ENCODE measurements around the gene VTI1A.
"Not testable (repeated sequence)": the region's sequence is repeated elsewhere in the genome, so short reads cannot be mapped to it uniquely, and the experiment has no call there.

VTI1A gene

DNA sequence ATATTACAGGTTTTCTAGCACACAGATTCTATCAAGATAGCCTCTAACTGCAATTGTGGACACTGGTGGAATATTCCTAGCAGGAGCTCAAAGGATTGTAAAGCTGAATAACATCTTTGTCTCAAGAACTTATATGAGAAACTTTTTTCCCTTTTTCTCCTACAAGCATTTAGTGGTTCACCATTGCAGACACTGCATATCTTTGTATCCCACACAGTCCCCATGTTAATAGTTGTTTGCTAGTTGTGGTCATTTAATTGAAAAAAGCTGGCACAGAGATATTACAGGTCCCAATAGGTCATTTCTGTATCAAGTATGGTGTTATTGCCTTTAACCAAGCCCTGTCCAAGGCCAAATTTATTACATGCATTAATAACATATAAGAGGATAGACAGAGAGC is 276.9 kb downstream of the VTI1A start:
- no peak for DNase-seq (ENCODE audit: low read depth)

GRCh38 chr10:112724404-112724991 is 277.5 kb downstream of the VTI1A start:
- no peak for DNase-seq (ENCODE audit: low read depth)

DNA sequence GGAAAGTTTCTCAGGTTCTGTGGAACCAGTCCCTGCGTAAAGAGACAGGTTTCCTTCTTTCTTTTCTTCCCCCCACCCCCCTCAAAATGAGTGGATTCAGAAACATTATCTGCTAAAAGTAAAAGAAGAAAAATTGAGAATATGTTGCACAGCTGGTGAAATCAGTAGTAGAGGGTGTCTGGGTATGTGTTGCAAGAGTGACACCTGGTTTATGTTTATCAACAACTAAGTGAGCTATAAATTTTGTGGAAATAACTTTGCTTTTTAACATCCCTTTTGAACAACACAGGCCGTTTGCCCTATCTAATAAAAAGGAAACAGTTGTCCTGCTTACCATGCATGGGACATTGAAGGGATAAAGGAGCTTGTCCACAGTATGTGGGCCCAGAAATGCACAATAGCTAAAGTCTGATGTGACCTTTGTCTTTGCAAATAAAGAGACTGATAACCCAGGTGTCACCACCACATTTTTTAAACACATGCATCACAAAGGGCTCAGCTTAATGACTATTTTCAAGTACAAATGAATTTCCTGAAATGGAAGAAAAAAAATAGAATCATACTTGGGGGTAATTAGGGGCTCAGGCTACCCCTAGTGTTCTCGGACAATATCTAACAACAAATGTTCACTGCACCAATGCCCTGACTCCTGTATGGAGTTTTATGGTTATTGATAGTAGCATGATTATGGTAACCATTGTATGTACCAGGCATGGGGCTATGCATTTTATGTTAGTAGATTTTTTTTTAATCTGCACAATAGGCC is 281.3 kb downstream of the VTI1A start:
- no peak for DNase-seq (ENCODE audit: low read depth)

- DNase-seq (ENCODE audit: low read depth): no peak
Observed at GRCh38 chr10:112728997-112729396, 282.0 kb downstream of the VTI1A start.

DNA sequence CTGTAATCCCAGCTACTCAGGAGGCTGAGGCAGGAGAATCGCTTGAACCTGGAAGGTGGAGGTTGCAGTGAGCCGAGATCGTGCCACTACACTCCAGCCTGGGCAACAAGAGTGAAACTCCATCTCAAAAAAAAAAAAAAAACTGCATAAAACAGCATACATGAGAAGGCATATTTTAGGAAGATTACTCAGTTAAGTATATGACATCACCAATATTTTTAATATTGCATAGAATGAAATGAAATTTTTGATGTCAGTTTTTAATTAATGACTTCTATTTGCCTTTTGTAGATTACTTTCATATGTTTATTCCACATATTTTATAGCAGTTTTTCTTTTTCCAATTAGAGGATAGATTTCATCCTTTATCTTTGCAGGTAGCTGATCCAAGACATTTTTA is 284.4 kb downstream of the VTI1A start:
- DNase-seq (ENCODE audit: low read depth): not testable (repeated sequence)

DNA sequence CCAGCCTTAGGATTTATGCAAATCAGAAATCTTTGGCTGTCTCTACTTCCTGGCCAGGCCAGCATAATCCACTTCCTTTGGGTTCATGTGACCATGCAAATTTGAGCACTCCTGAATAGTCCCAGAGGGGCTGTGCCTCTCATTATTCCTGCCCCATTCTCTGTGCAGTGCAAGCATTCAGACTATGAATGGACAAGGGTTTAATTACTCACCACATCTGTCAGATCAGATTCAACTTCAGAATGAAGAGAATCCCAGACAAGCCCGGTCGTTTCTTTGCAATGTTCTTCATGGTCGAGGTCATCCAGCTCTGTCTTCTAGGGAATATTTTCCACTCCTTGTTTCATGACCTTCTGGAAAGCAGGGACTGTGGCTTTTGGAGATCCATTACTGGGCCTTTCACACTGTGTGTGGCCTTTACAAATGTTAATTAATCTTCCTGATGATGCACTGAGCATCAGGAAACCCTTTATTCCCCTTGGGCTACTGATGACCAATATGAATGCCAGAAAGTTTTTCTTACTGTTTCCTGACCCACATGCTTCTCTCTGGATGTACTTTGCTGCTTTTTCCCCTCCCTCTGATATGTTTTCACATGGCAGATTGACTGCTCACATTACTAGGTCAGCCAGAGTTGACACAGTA is 285.4 kb downstream of the VTI1A start:
- DNase-seq (ENCODE audit: low read depth): no peak

- no peak for DNase-seq (ENCODE audit: low read depth)
Observed at GRCh38 chr10:112735041-112735695, 288.2 kb downstream of the VTI1A start.

DNA sequence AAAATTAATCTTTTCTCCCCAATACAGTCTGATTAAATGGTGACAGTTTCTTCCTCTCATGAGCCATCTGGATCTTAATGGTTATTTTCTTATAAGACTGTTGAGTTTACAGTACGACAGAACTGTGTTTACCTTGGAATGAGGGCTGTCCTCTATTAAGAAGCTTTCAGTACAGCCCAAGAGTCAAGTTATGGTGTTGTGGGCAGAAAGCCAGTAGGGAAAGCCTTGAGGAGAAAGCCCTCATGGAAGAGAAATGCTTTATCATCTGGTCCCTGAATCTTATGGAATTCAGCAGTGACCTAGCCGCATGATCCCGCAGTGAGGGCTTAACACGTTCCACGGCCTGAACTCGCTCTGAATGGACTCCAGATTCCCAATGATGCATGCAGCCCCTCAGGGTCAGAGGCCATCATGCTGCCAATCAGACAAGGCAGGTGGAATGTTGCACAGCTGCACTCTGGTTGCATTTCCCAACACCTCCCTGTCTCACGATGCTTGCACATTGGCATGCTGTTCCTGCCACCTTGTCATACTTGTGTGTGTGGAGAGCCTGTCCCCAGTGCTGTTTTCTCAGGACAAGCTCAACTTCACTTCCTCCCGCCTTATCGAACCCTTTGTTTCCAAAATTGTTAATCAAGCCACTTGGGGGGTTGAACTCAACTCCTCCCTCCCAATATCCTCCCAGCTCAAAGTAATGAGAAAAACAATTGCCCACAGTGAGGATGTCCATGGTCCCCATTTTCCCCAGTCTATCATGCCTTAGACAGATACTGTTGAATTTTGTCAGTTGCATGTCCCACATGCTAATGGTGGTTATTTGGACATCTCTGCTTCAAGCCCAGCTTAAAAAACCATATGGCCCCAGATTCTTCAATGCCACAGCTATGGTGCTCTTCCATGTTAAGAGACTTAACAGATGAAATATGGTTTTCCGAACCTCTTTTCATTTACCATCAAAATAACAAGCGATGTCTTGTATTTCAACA is 291.9 kb downstream of the VTI1A start:
- DNase-seq (ENCODE audit: low read depth): no peak

- DNase-seq (ENCODE audit: low read depth): no peak
Observed at GRCh38 chr10:112739592-112740353, 292.8 kb downstream of the VTI1A start.

- no peak for DNase-seq (ENCODE audit: low read depth)
Observed at GRCh38 chr10:112741830-112742402, 294.9 kb downstream of the VTI1A start.

GRCh38 chr10:112744181-112745096 is 297.4 kb downstream of the VTI1A start:
- no peak for DNase-seq (ENCODE audit: low read depth)

DNA sequence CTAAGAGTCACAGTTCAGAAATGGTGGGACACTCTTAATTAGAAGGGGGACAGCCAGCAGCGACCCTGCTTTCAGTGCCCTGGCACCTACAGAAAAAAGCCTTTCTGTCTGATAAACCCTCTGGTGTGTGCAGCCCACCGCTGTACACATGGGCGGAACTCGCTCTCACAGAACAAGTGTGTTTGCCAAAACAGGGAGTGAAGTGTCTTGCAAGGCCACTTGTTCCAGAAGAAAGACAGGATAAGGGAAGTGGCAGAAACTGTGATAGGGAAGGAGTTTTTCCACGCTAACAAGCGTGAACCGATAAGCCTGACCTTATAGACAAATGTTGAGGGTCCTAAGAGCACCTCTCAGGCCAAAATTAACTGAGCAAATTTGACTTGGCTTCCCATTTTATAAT is 299.3 kb downstream of the VTI1A start:
- no peak for DNase-seq (ENCODE audit: low read depth)

- DNase-seq (ENCODE audit: low read depth): no peak
Observed at GRCh38 chr10:112750427-112751167, 303.6 kb downstream of the VTI1A start.

- no peak for DNase-seq (ENCODE audit: low read depth)
Observed at GRCh38 chr10:112751651-112752050, 304.6 kb downstream of the VTI1A start.

DNA sequence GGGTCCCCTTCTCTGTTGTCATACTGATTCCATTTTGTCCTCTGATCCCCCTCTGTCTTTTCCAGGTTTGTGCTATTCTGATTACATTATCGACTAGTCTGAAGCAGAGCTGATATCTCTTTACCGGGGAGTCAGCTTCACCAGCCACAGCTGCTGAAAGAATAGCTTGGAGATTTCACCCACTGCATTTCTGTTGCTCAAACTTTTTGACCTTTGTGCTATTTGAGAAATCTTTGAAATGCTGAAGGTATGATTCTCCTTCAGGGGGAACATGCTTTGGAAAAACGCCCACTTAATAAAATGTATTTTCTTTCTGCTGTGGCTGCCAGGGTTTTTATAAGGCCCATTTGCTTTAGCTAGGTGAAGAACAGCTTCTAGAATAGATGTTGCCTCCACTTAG is 305.3 kb downstream of the VTI1A start:
- DNase-seq (ENCODE audit: low read depth): no peak

GRCh38 chr10:112753961-112754411 is 307.0 kb downstream of the VTI1A start:
- DNase-seq (ENCODE audit: low read depth): no peak

DNA sequence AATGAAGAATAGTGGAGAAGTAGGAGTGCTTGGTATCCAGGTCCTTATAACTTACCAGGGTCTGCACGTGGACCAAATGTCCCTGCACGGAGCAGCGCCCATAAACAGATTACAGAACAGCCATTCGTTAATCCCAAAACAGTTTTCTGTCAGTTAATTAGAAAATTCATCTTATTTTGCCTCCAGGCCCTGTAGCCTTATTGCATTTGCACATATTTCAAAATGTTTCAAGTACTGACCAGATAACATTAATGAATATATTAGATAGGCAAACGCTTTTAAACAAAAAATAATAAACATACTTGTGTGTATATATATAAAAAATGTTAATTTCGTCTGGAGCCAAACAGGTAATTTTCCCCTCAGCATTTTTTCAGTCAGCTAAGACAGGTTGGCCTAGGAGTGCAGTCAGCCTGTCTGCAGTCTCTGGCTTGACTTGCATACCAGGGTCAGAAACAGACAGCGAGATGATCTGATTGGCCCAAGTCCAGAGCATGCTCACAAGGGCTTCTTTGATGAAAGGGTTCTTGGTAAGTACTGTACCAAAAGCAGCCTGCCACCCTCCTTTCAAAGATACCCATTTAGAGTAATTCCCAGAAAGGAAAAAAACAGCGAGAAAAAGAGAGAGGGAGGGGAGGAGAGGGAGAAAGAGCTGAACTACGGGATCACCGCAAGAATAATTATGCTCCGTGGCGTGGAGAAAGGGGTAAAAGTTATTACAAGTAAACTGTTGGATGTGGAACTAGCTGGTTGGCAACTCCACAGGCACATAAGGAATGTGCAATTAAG is 308.6 kb downstream of the VTI1A start:
- no peak for DNase-seq (ENCODE audit: low read depth)

DNA sequence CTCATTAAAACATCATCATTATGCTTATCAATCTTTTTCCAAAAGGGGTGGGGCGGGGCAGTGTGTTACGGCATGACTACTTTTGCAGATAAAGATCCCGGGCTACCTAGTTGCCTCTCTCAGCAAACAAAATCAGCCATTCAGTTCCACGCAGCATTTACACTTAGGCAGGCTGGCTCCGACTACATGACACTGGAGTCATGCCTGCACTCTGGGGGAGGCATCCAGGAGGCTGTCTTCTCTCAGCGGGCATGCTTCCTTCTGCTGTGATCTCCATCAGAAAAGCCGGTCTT is 309.2 kb downstream of the VTI1A start:
- no peak for DNase-seq (ENCODE audit: low read depth)
